Measurements from ENCODE around the gene SCN11A. TPM values are rescaled to one million over a fixed set of nuclear protein-coding genes. Genes with fewer than 3 reads are reported as not detected.
A peak's percentile ranks its signal among the peaks of the same experiment; 100 is the strongest.

Gene SCN11A
- polyA plus RNA-seq (2.2 and 2.8 TPM in 2 replicates), polyA minus RNA-seq (1.9 and 2.1 TPM in 2 replicates)

DNA sequence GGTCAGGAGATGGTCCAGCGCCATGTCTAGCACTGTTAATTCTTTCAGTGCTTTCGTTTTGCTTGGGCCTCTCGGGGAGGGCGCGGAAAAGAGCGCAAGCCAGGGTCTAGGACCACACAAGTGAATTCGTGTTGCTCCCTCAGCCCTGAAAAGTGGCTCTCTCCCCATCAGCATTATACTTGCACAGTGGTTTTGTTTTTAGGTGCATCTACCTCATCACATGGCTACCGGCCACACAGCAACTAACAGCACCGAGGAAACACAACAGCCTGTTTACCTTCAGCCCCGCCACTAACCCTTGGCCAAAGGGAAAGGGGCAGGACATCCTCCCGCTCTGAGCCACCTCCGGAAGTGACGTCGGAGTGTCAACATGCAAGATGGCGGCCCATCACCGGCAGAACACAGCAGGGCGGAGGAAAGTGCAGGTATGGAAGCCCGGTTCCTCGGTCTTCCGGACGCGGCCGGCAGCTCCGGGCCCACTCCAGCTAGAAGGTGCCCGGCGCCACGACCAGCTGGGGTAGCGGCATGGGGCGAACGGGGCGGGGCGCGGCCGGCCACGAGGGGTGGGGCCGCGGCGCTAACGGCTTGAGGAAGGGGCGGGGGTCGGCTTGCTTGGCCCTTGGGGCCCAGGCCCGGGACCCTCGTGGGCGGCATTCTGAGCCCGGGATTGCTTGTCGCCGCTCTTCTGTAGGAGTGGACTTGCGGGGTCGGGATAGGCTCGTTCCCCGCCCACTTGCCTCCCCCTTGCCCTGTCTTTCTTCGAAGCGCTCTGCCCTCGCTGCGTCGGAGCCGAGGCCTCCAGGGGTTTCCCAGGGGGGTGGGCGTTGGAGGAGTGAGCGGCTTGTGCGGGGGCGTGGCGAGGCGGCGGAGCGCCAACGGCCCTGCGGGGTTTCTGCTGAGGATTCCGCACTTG lies at the start of gene SCN11A, which contains the start of gene WDR48:
Gene SCN11A, minus strand, starts transcription at position 296 of the 913 bp plus-strand sequence. CDS start 101,582 bp downstream, outside the sequence.
Gene WDR48, plus strand, starts transcription at position 368 of the 913 bp plus-strand sequence. Its CDS starts 10 bp downstream, at position 378.
- Histone ChIP-seq H2AFZ (ENCODE audit: low read depth, low read length) (peak within 1 kb of the TSS; percentile 71), H3K4me3 (ENCODE audit: low read length) (peak within 1 kb of the TSS; percentile 87), H3F3A (ENCODE audit: insufficient read depth, low read length, poor library complexity, severe bottlenecking) (no peaks in the 10 kb centered on the region), H3K9me3 (ENCODE audit: low read length) (no peaks in the 10 kb centered on the region), H3K36me3 (ENCODE audit: insufficient read depth, low read length) (peaks cover 4% of the 10 kb centered on the region), H3K27ac (ENCODE audit: low read length) (peak within 1 kb of the TSS; percentile 93), H3K27me3 (ENCODE audit: insufficient read depth, low read depth, low read length) (no peaks in the 10 kb centered on the region), H4K20me1 (ENCODE audit: insufficient read depth) (no peaks in the 10 kb centered on the region), H3K9ac (ENCODE audit: low read length) (peak within 1 kb of the TSS; percentile 97), H3K79me2 (replicated peaks; ENCODE audit: insufficient read depth, low read length) (peaks cover 38% of the 10 kb centered on the region), H3K4me2 (ENCODE audit: low read length) (peak within 1 kb of the TSS; percentile 90), H3K9me2 (ENCODE audit: insufficient read depth, low read length) (no peaks in the 10 kb centered on the region)
- TF ChIP-seq MXI1 (conservative IDR thresholded peaks at IDR 0.05; ENCODE audit: poor library complexity, severe bottlenecking), result peak; percentile 83
- no peak for TF ChIP-seq EZH2 (IDR thresholded peaks at IDR 0.05; ENCODE audit: borderline replicate concordance, insufficient read depth, low read length, poor library complexity, severe bottlenecking)
- TF ChIP-seq RAD21 (conservative IDR thresholded peaks at IDR 0.05), result no peak
- TF ChIP-seq EP300 (conservative IDR thresholded peaks at IDR 0.05; ENCODE audit: poor library complexity, severe bottlenecking), result peak; percentile 79
- TF ChIP-seq POLR2AphosphoS5 (IDR thresholded peaks at IDR 0.05), result peak; percentile 99
- TF ChIP-seq, protein P1, sequence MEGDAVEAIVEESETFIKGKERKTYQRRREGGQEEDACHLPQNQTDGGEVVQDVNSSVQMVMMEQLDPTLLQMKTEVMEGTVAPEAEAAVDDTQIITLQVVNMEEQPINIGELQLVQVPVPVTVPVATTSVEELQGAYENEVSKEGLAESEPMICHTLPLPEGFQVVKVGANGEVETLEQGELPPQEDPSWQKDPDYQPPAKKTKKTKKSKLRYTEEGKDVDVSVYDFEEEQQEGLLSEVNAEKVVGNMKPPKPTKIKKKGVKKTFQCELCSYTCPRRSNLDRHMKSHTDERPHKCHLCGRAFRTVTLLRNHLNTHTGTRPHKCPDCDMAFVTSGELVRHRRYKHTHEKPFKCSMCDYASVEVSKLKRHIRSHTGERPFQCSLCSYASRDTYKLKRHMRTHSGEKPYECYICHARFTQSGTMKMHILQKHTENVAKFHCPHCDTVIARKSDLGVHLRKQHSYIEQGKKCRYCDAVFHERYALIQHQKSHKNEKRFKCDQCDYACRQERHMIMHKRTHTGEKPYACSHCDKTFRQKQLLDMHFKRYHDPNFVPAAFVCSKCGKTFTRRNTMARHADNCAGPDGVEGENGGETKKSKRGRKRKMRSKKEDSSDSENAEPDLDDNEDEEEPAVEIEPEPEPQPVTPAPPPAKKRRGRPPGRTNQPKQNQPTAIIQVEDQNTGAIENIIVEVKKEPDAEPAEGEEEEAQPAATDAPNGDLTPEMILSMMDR (IDR thresholded peaks at IDR 0.05; ENCODE audit: poor library complexity, severe bottlenecking), result no peak
- peak; percentile 24 for TF ChIP-seq SMC3 (conservative IDR thresholded peaks at IDR 0.05; ENCODE audit: poor library complexity)
- TF ChIP-seq, protein P2, sequence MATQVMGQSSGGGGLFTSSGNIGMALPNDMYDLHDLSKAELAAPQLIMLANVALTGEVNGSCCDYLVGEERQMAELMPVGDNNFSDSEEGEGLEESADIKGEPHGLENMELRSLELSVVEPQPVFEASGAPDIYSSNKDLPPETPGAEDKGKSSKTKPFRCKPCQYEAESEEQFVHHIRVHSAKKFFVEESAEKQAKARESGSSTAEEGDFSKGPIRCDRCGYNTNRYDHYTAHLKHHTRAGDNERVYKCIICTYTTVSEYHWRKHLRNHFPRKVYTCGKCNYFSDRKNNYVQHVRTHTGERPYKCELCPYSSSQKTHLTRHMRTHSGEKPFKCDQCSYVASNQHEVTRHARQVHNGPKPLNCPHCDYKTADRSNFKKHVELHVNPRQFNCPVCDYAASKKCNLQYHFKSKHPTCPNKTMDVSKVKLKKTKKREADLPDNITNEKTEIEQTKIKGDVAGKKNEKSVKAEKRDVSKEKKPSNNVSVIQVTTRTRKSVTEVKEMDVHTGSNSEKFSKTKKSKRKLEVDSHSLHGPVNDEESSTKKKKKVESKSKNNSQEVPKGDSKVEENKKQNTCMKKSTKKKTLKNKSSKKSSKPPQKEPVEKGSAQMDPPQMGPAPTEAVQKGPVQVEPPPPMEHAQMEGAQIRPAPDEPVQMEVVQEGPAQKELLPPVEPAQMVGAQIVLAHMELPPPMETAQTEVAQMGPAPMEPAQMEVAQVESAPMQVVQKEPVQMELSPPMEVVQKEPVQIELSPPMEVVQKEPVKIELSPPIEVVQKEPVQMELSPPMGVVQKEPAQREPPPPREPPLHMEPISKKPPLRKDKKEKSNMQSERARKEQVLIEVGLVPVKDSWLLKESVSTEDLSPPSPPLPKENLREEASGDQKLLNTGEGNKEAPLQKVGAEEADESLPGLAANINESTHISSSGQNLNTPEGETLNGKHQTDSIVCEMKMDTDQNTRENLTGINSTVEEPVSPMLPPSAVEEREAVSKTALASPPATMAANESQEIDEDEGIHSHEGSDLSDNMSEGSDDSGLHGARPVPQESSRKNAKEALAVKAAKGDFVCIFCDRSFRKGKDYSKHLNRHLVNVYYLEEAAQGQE (IDR thresholded peaks at IDR 0.05; ENCODE audit: borderline replicate concordance), result peak; percentile 81
- TF ChIP-seq TAF1 (IDR thresholded peaks at IDR 0.05; ENCODE audit: low read depth), result peak; percentile 99

DNA sequence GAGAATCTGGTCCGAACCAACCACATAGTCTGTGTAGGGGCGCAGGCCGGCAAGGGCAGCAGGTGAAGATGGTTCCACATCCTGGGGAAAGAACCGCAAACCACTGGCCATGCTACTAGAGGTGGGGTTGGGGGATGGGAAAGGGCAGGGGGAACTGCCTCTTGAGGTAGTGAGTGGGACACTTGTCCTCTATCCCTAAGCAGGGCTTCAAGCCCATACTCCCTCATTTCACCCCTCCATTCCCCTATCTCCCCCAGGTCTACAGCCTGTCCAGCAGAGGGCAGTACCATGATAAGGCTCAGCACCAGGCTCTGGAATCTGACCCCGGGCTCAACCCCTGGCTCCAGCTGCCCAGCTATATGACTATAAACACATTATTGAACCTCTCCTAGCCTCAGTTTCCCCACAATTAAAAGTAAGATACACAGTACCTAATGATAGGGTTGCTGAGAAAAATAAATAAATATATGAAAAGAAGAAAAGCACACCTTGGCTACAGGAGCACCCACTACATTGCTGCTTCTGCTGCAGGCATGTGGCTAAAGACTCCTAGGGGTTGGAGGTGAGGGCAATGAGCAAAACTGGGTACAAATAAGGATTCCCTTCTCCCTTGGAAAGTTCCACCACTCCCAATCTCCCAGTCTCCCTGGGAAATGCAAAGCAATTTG lies 49.4 kb upstream of the SCN11A start:
- no peaks in the 10 kb centered on the region for H3K27me3 ChIP-seq (ENCODE audit: insufficient read depth, low read depth, low read length)
- peaks cover 21% of the 10 kb centered on the region for H3K79me2 ChIP-seq (replicated peaks; ENCODE audit: insufficient read depth, low read length)
- H3K9ac ChIP-seq (ENCODE audit: low read length), result no peak overlapping the region
- H3K27ac ChIP-seq (ENCODE audit: low read length), result no peak overlapping the region
- H2AFZ ChIP-seq (ENCODE audit: low read depth, low read length), result no peak overlapping the region
- H3K4me2 ChIP-seq (ENCODE audit: low read length), result no peak overlapping the region
- H3K9me2 ChIP-seq (ENCODE audit: insufficient read depth, low read length), result no peaks in the 10 kb centered on the region
- peaks cover 15% of the 10 kb centered on the region for H3K36me3 ChIP-seq (ENCODE audit: insufficient read depth, low read length)
- H3K4me3 ChIP-seq (ENCODE audit: low read length), result no peak overlapping the region
- H4K20me1 ChIP-seq (ENCODE audit: insufficient read depth), result no peaks in the 10 kb centered on the region
- H3F3A ChIP-seq (ENCODE audit: insufficient read depth, low read length, poor library complexity, severe bottlenecking), result peaks cover 2% of the 10 kb centered on the region
- H3K9me3 ChIP-seq (ENCODE audit: low read length), result no peaks in the 10 kb centered on the region
- TF ChIP-seq, protein P2 (IDR thresholded peaks at IDR 0.05; ENCODE audit: borderline replicate concordance), result no peak
- TF ChIP-seq SMC3 (conservative IDR thresholded peaks at IDR 0.05; ENCODE audit: poor library complexity), result peak; percentile 18
- TF ChIP-seq, protein P1 (IDR thresholded peaks at IDR 0.05; ENCODE audit: poor library complexity, severe bottlenecking), result no peak

All from neural cell (in vitro differentiated cells).